H9 (cell line): ENCODE measurements around the gene FAM219B. TPM values are rescaled to one million over a fixed set of nuclear protein-coding genes. Genes with fewer than 3 reads are reported as not detected.
"Not testable (repeated sequence)": the region's sequence is repeated elsewhere in the genome, so short reads cannot be mapped to it uniquely, and the experiment has no call there.

Experiments used
- DNase-seq: peaks from one replicate; pipeline ENCODE4 v3.0.0-alpha.2; 2017
- H2AFZ ChIP-seq: one replicate; pipeline ENCODE4 v1.6.1; 2013; ENCODE audit warnings: mild to moderate bottlenecking, low read length, control low read depth, moderate library complexity
- H2AK5ac ChIP-seq: 2 replicates; pipeline ENCODE4 v1.6.1; 2013; ENCODE audit warnings: low read length, control low read depth, mixed read lengths; ENCODE audit not compliant: insufficient read length
- H2BK120ac ChIP-seq: one replicate; pipeline ENCODE4 v1.6.1; 2013; ENCODE audit warnings: low read depth, mild to moderate bottlenecking, low read length, control low read depth, inconsistent platforms; ENCODE audit not compliant: poor library complexity, severe bottlenecking
- H2BK12ac ChIP-seq: 2 replicates; pipeline ENCODE4 v1.6.1; 2013; ENCODE audit warnings: low read length, control low read depth, mixed read lengths, low read depth; ENCODE audit not compliant: insufficient read length
- H2BK15ac ChIP-seq: 2 replicates; pipeline ENCODE4 v1.6.1; 2013; ENCODE audit warnings: low read depth, low read length, control low read depth
- H2BK20ac ChIP-seq: one replicate; pipeline ENCODE4 v1.6.1; 2013; ENCODE audit warnings: low read depth, mild to moderate bottlenecking, low read length, control low read depth, inconsistent platforms; ENCODE audit not compliant: poor library complexity, severe bottlenecking
- H2BK5ac ChIP-seq: 2 replicates; pipeline ENCODE4 v1.6.1; 2013; ENCODE audit warnings: low read length, control low read depth, mixed read lengths; ENCODE audit not compliant: insufficient read length
- H3K14ac ChIP-seq: 2 replicates; pipeline ENCODE4 v1.6.1; 2013; ENCODE audit warnings: low read length, control low read depth; ENCODE audit not compliant: insufficient read depth
- H3K18ac ChIP-seq: 2 replicates; pipeline ENCODE4 v1.6.1; 2013; ENCODE audit warnings: low read depth, mild to moderate bottlenecking, mixed read lengths, low read length, control low read depth; ENCODE audit not compliant: insufficient read length
- H3K23ac ChIP-seq: 2 replicates; pipeline ENCODE4 v1.6.1; 2013; ENCODE audit warnings: low read length, control low read depth, mixed read lengths, low read depth; ENCODE audit not compliant: insufficient read length
- H3K23me2 ChIP-seq: 2 replicates; pipeline ENCODE4 v1.6.1; 2013; ENCODE audit warnings: low read depth, mild to moderate bottlenecking, mixed read lengths, low read length, control low read depth; ENCODE audit not compliant: insufficient read length, poor library complexity, severe bottlenecking
- H3K27ac ChIP-seq: 2 replicates; pipeline ENCODE4 v1.5.1; 2013; ENCODE audit warnings: low read length, control low read depth, mixed read lengths, low read depth; ENCODE audit not compliant: insufficient read length
- H3K27me3 ChIP-seq: 2 replicates; pipeline ENCODE4 v1.6.1; 2013; ENCODE audit warnings: low read length, control low read depth, inconsistent platforms; ENCODE audit not compliant: insufficient read depth
- H3K4ac ChIP-seq: 2 replicates; pipeline ENCODE4 v1.6.1; 2013; ENCODE audit warnings: low read depth, mild to moderate bottlenecking, control low read depth, inconsistent platforms, low read length, moderate library complexity
- H3K4me1 ChIP-seq: 2 replicates; pipeline ENCODE4 v1.6.1; 2013; ENCODE audit warnings: low read length, control low read depth, inconsistent platforms; ENCODE audit not compliant: insufficient read depth
- H3K4me2 ChIP-seq: 2 replicates; pipeline ENCODE4 v1.6.1; 2013; ENCODE audit warnings: low read length, control low read depth, mixed read lengths; ENCODE audit not compliant: insufficient read length, insufficient read depth
- H3K56ac ChIP-seq: 2 replicates; pipeline ENCODE4 v1.6.1; 2013; ENCODE audit warnings: low read depth, mild to moderate bottlenecking, mixed read lengths, low read length, control low read depth; ENCODE audit not compliant: insufficient read length
- H3K79me1 ChIP-seq: 2 replicates; pipeline ENCODE4 v1.6.1; 2013; ENCODE audit warnings: low read depth, mild to moderate bottlenecking, moderate library complexity, low read length, control low read depth, inconsistent platforms; ENCODE audit not compliant: insufficient read depth, poor library complexity, severe bottlenecking
- H3K79me2 ChIP-seq: 2 replicates; pipeline ENCODE4 v1.6.1; 2013; ENCODE audit warnings: low read length, control low read depth, inconsistent platforms; ENCODE audit not compliant: insufficient read depth
- H3K9ac ChIP-seq: 2 replicates; pipeline ENCODE4 v1.6.1; 2013; ENCODE audit warnings: low read length, control low read depth, mixed read lengths; ENCODE audit not compliant: insufficient read length; ENCODE audit errors: extremely low read depth
- H3K9me3 ChIP-seq: one replicate; pipeline ENCODE4 v1.6.1; 2013; ENCODE audit warnings: low read depth, low read length, inconsistent platforms; ENCODE audit not compliant: control insufficient read depth
- H3T11ph ChIP-seq: one replicate; pipeline ENCODE4 v1.6.1; 2013; ENCODE audit warnings: mild to moderate bottlenecking, low read length, control low read depth, inconsistent platforms
- H4K20me1 ChIP-seq: one replicate; pipeline ENCODE4 v1.6.1; 2013; ENCODE audit not compliant: control insufficient read depth, insufficient read length, insufficient read depth
- H4K5ac ChIP-seq: 2 replicates; pipeline ENCODE4 v1.6.1; 2013; ENCODE audit warnings: low read depth, mild to moderate bottlenecking, mixed read lengths, low read length, control low read depth; ENCODE audit not compliant: insufficient read length
- H4K8ac ChIP-seq: replicated peaks from 2 replicates; pipeline ENCODE4 v1.6.1; 2013; ENCODE audit warnings: low read length, control low read depth, mixed read lengths, low read depth; ENCODE audit not compliant: insufficient read length
- H4K91ac ChIP-seq: 2 replicates; pipeline ENCODE4 v1.6.1; 2013; ENCODE audit warnings: low read depth, mild to moderate bottlenecking, moderate library complexity, mixed read lengths, low read length, control low read depth; ENCODE audit not compliant: insufficient read length
- H3K27ac Mint-ChIP-seq, 3 experiments: 2 replicates in 2 of 3; 3 replicates in 1 of 3; pipeline ENCODE4 v1.8.0; 2020 to 2021; ENCODE audit warnings: mixed read lengths in 3 of 3, mild to moderate bottlenecking in 1 of 3, moderate library complexity in 1 of 3
- H3K27me3 Mint-ChIP-seq: 2 replicates; pipeline ENCODE4 v1.8.0; 2021; ENCODE audit warnings: low read depth, mild to moderate bottlenecking, moderate library complexity, mixed read lengths
- H3K36me3 Mint-ChIP-seq, 3 experiments: 2 replicates in 2 of 3; 3 replicates in 1 of 3; pipeline ENCODE4 v1.8.0; 2020 to 2021; ENCODE audit warnings: low read depth in 3 of 3, mixed read lengths in 3 of 3; ENCODE audit not compliant: insufficient read depth in 1 of 3
- H3K4me1 Mint-ChIP-seq, 2 experiments: 2 replicates each; pipeline ENCODE4 v1.8.0; 2020; ENCODE audit warnings: mixed read lengths in 2 of 2
- H3K4me3 Mint-ChIP-seq, 2 experiments: 2 replicates in 1 of 2; 3 replicates in 1 of 2; pipeline ENCODE4 v1.8.0; 2020 to 2021; ENCODE audit warnings: mild to moderate bottlenecking in 2 of 2, mixed read lengths in 2 of 2, moderate library complexity in 1 of 2
- H3K9me3 Mint-ChIP-seq, 2 experiments: 2 replicates in 1 of 2; 3 replicates in 1 of 2; pipeline ENCODE4 v1.8.0; 2020; ENCODE audit warnings: mild to moderate bottlenecking in 2 of 2, mixed read lengths in 2 of 2, moderate library complexity in 1 of 2
- CTCF ChIP-seq: fragments of 200-600 bp; sonication (generic); conservative IDR thresholded peaks from 3 replicates; pipeline ENCODE4 v1.8.0; 2021; ENCODE audit warnings: antibody characterized with exemption, mild to moderate bottlenecking
- WGBS: extraction: QIAGEN DNeasy Blood & Tissue Kit; methylation state at CpG from one replicate; pipeline ENCODE4 v1.1.7; 2013; ENCODE audit warnings: missing lambda C conversion rate, low lambda C conversion rate, mixed read lengths; ENCODE audit not compliant: insufficient read length; ENCODE audit errors: extremely low coverage; 5-methylcytosine and 5-hydroxymethylcytosine counted together
- total RNA-seq: library from RNA; stranded (reverse); gene quantifications from 2 replicates; pipeline ENCODE4 v1.2.1, GENCODE V29; 2021

FAM219B gene
- total RNA-seq, 1 experiment from 2014 or later, result 60.3 TPM

GRCh38 chr15:74888716-74889115 is 17.9 kb downstream of the FAM219B start:
- H3K4me2 ChIP-seq, result peak overlapping the region; percentile 69
- H2AFZ ChIP-seq, result no peak overlapping the region
- no peak overlapping the region for H2BK5ac ChIP-seq
- H3K18ac ChIP-seq, result no peak overlapping the region
- no peaks in the 10 kb centered on the region for H4K20me1 ChIP-seq
- Mint-ChIP-seq H3K9me3 (no peaks in the 10 kb centered on the region; a peak in 1 of 5 replicates), H3K4me1 (peaks cover 22 to 30% of the 10 kb centered on the region in 2 experiments), H3K4me3 (peak overlapping the region in 1 of 2 experiments; percentile 47; a peak in 1 of 5 replicates), H3K27me3 (peaks cover 3% of the 10 kb centered on the region; the same call in 1 of the 2 replicates), H3K36me3 (peaks cover 14 to 27% (median 22%) of the 10 kb centered on the region in 3 experiments; a peak in 6 of 7 replicates), H3K27ac (no peak overlapping the region)
- H3K23me2 ChIP-seq, result peaks cover 11% of the 10 kb centered on the region
- no peak overlapping the region for H2BK20ac ChIP-seq
- H3K27ac ChIP-seq, result no peak overlapping the region
- H3K79me2 ChIP-seq, result no peaks in the 10 kb centered on the region
- no peak overlapping the region for H2BK12ac ChIP-seq
- H2AK5ac ChIP-seq, result no peak overlapping the region
- DNase-seq, result no peak
- no peak for TF ChIP-seq CTCF
- H3K4ac ChIP-seq, result no peak overlapping the region
- no peak overlapping the region for H2BK15ac ChIP-seq
- H4K8ac ChIP-seq, result no peak overlapping the region
- H3K56ac ChIP-seq, result peak overlapping the region; percentile 12
- H3T11ph ChIP-seq, result no peak overlapping the region
- no peak overlapping the region for H4K5ac ChIP-seq
- H3K27me3 ChIP-seq, result no peaks in the 10 kb centered on the region
- no peak overlapping the region for H3K14ac ChIP-seq
- H3K9ac ChIP-seq, result no peak overlapping the region
- H3K4me1 ChIP-seq, result no peaks in the 10 kb centered on the region
- no peaks in the 10 kb centered on the region for H3K9me3 ChIP-seq
- H3K23ac ChIP-seq, result no peak overlapping the region
- WGBS, result no CpG with 5 or more reads among the region's 4 CpGs
- no peak overlapping the region for H4K91ac ChIP-seq
- no peak overlapping the region for H2BK120ac ChIP-seq
- no peaks in the 10 kb centered on the region for H3K79me1 ChIP-seq

GRCh38 chr15:74887537-74888193 is 19.0 kb downstream of the FAM219B start:
- not testable (repeated sequence) for H3K9me3 Mint-ChIP-seq, H3K4me1 ChIP-seq, H2BK5ac ChIP-seq, H3K56ac ChIP-seq, H4K20me1 ChIP-seq, H3K9ac ChIP-seq, H3K18ac ChIP-seq, H2BK15ac ChIP-seq, H3K79me2 ChIP-seq, H3K27ac ChIP-seq, H3K4ac ChIP-seq, H3K23ac ChIP-seq, H4K91ac ChIP-seq, H3K4me2 ChIP-seq, H3K79me1 ChIP-seq, H2AFZ ChIP-seq, H3K14ac ChIP-seq, H3K27me3 ChIP-seq, H3K4me3 Mint-ChIP-seq, H4K5ac ChIP-seq, H3K27me3 Mint-ChIP-seq, H2BK20ac ChIP-seq, DNase-seq, H2BK12ac ChIP-seq, H4K8ac ChIP-seq, H3T11ph ChIP-seq, H2BK120ac ChIP-seq, H3K27ac Mint-ChIP-seq, H3K9me3 ChIP-seq, H2AK5ac ChIP-seq
- Mint-ChIP-seq H3K36me3 (peaks cover 4 to 18% (median 14%) of the 10 kb centered on the region in 3 experiments; a peak in 6 of 7 replicates), H3K4me1 (peaks cover 22 to 30% of the 10 kb centered on the region in 2 experiments)
- no CpG with 5 or more reads among the region's 10 CpGs for WGBS
- H3K23me2 ChIP-seq, result peaks cover 11% of the 10 kb centered on the region
